ENCODE results near the gene SUGCT. TPM values are rescaled to one million over a fixed set of nuclear protein-coding genes. Genes with fewer than 3 reads are reported as not detected.

Gene SUGCT
- total and polyA plus RNA-seq, 9 of the 15 experiments (the other 6 are each of a cell fraction or from before 2014, with no cell fraction given) = 0.58 to 2.5 (median 1.4) TPM

DNA sequence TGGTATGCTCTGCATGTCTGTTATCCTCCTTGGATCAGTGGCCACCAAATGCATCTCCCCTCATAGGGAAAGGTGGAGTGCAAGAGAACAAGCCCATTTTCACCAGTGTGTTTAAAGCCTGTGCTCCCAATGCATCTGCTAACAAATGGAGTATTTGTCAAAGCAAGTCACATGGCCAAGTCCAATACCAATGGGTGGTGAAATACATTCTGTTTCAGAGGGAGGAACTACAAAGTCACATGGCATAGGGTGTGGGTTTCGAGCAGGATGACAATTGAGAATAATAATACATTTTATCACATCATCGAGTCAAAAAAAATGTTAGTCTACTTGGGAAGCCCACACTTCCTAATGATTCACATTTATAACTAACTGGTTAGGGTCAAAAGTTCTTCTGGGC, 62.7 kb downstream of the SUGCT start:
- DNase-seq (ENCODE audit: extremely low read depth in 1 of 4, low spot score in 3 of 4) = no peak

More for the DNA sequence above, 62.7 kb downstream of the SUGCT start:
- Histone ChIP-seq H3K4me1 (replicated peaks in 1 of 2; ENCODE audit: control insufficient read depth in 2 of 2, insufficient read depth in 2 of 2, low read length in 2 of 2) (no peaks in the 10 kb centered on the region), H3K9me3 (replicated peaks; ENCODE audit: control insufficient read depth, insufficient read depth, low read depth, low read length) (no peaks in the 10 kb centered on the region), H3K36me3 (ENCODE audit: control insufficient read depth, insufficient read depth, low read length) (no peaks in the 10 kb centered on the region), H3K27me3 (ENCODE audit: control insufficient read depth in 2 of 2, insufficient read depth in 2 of 2, low read length in 2 of 2) (no peaks in the 10 kb centered on the region; a peak in 1 of 5 replicates), H3K4me3 (no peak overlapping the region), H3K9me1 (ENCODE audit: control insufficient read depth, insufficient read depth, low read length) (no peaks in the 10 kb centered on the region), H4K20me1 (replicated peaks; ENCODE audit: control insufficient read depth, insufficient read depth, low read length) (no peaks in the 10 kb centered on the region), H3K9ac (ENCODE audit: insufficient read depth in 1 of 2, low read depth in 2 of 2, low read length in 2 of 2) (no peak overlapping the region), H3K79me2 (ENCODE audit: control insufficient read depth, insufficient read depth, low read length) (no peaks in the 10 kb centered on the region), H3K27ac (ENCODE audit: extremely low read depth, low read depth, low read length) (no peak overlapping the region), H3K4me2 (ENCODE audit: insufficient read depth, low read length) (no peak overlapping the region), H2AFZ (ENCODE audit: low read depth, low read length) (no peak overlapping the region)
- ATAC-seq = no peak
- CTCF ChIA-PET (ENCODE audit: low intra/inter-chr PET ratio) = no interaction called here
- in situ Hi-C loops (cut with MboI) (no loop called here), intact Hi-C loops (cut with micrococcal nuclease) (no loop called here)
- BruUV-seq (replicated peaks) = no TSS peak
- POLR2A ChIA-PET = no interaction called here
- no peak for FAIRE-seq
- 0% methylated on average over 2 of the region's 2 CpGs for WGBS (ENCODE audit: insufficient coverage, low coverage, missing lambda C conversion rate)
- TF ChIP-seq SOX6 (IDR thresholded peaks at IDR 0.05) = no peak
- TF ChIP-seq CREB5 (CRISPR knock-in tag; IDR thresholded peaks at IDR 0.05) = no peak
- TF ChIP-seq POLR3A (IDR thresholded peaks at IDR 0.05; ENCODE audit: borderline replicate concordance, extremely low read depth, insufficient read depth, insufficient read length) = no peak
- no peak for TF ChIP-seq NFYB (IDR thresholded peaks at IDR 0.05; ENCODE audit: extremely low read depth, insufficient read length)
- no peak for TF ChIP-seq GABPA (tag; conservative IDR thresholded peaks at IDR 0.05; ENCODE audit: low read depth)
- TF ChIP-seq DIDO1 (tag; IDR thresholded peaks at IDR 0.05; ENCODE audit: low read depth) = no peak
- TF ChIP-seq, protein P1, sequence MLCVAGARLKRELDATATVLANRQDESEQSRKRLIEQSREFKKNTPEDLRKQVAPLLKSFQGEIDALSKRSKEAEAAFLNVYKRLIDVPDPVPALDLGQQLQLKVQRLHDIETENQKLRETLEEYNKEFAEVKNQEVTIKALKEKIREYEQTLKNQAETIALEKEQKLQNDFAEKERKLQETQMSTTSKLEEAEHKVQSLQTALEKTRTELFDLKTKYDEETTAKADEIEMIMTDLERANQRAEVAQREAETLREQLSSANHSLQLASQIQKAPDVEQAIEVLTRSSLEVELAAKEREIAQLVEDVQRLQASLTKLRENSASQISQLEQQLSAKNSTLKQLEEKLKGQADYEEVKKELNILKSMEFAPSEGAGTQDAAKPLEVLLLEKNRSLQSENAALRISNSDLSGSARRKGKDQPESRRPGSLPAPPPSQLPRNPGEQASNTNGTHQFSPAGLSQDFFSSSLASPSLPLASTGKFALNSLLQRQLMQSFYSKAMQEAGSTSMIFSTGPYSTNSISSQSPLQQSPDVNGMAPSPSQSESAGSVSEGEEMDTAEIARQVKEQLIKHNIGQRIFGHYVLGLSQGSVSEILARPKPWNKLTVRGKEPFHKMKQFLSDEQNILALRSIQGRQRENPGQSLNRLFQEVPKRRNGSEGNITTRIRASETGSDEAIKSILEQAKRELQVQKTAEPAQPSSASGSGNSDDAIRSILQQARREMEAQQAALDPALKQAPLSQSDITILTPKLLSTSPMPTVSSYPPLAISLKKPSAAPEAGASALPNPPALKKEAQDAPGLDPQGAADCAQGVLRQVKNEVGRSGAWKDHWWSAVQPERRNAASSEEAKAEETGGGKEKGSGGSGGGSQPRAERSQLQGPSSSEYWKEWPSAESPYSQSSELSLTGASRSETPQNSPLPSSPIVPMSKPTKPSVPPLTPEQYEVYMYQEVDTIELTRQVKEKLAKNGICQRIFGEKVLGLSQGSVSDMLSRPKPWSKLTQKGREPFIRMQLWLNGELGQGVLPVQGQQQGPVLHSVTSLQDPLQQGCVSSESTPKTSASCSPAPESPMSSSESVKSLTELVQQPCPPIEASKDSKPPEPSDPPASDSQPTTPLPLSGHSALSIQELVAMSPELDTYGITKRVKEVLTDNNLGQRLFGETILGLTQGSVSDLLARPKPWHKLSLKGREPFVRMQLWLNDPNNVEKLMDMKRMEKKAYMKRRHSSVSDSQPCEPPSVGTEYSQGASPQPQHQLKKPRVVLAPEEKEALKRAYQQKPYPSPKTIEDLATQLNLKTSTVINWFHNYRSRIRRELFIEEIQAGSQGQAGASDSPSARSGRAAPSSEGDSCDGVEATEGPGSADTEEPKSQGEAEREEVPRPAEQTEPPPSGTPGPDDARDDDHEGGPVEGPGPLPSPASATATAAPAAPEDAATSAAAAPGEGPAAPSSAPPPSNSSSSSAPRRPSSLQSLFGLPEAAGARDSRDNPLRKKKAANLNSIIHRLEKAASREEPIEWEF (CRISPR knock-in tag; IDR thresholded peaks at IDR 0.05) = no peak
- no peak for TF ChIP-seq EP400 (IDR thresholded peaks at IDR 0.05)
- no peak for TF ChIP-seq FIP1L1 (IDR thresholded peaks at IDR 0.05; ENCODE audit: low read depth, low read length, poor library complexity, severe bottlenecking)
- no peak for TF ChIP-seq ETV1 (tag; conservative IDR thresholded peaks at IDR 0.05; ENCODE audit: low read depth)

Measured in K562 (cell line).